Adrenal gland (tissue), 5 donors: ENCODE measurements around the gene PCLO.

ENCODE experiments used
- CTCF ChIP-seq, 6 experiments: fragments of 450-650 bp in 4 of 6; fragments of 200-600 bp in 2 of 6; sonication (generic) in 1 of 6; IDR thresholded peaks; 1 replicate in 5 of 6; 2 replicates in 1 of 6; pipeline versions ENCODE4 v1.5.1 to v1.8.0; 2016 to 2021; ENCODE audit warnings: antibody characterized with exemption in 6 of 6, mild to moderate bottlenecking in 2 of 6, moderate library complexity in 1 of 6
- POLR2A ChIP-seq, 2 donors: fragments of 450-650 bp; IDR thresholded peaks; one replicate each; pipeline ENCODE4 v1.6.1; 2017; ENCODE audit warnings: antibody characterized with exemption in 2 of 2, mild to moderate bottlenecking in 2 of 2, moderate library complexity in 1 of 2
- donor health status: DM: no; HTN: no; CAD: no.

- TF ChIP-seq CTCF (IDR thresholded peaks at IDR 0.05), result no peak
- TF ChIP-seq POLR2A (IDR thresholded peaks at IDR 0.05), result no peak
These were observed 384.7 kb downstream of the PCLO start for GRCh38 chr7:82778021-82778420.
